ENCODE results near the gene WNT7B.

- TF ChIP-seq NFIC (IDR thresholded peaks at IDR 0.05; ENCODE audit: low read depth, low read length): no peak
- TF ChIP-seq CTCF (IDR thresholded peaks at IDR 0.05 in 2 of 3, conservative IDR thresholded peaks at IDR 0.05 in 1 of 3; ENCODE audit: control insufficient read depth in 2 of 3, extremely low read depth in 1 of 3, insufficient read depth in 1 of 3, low read depth in 3 of 3, low read length in 3 of 3): no peak
- TF ChIP-seq, protein P1, sequence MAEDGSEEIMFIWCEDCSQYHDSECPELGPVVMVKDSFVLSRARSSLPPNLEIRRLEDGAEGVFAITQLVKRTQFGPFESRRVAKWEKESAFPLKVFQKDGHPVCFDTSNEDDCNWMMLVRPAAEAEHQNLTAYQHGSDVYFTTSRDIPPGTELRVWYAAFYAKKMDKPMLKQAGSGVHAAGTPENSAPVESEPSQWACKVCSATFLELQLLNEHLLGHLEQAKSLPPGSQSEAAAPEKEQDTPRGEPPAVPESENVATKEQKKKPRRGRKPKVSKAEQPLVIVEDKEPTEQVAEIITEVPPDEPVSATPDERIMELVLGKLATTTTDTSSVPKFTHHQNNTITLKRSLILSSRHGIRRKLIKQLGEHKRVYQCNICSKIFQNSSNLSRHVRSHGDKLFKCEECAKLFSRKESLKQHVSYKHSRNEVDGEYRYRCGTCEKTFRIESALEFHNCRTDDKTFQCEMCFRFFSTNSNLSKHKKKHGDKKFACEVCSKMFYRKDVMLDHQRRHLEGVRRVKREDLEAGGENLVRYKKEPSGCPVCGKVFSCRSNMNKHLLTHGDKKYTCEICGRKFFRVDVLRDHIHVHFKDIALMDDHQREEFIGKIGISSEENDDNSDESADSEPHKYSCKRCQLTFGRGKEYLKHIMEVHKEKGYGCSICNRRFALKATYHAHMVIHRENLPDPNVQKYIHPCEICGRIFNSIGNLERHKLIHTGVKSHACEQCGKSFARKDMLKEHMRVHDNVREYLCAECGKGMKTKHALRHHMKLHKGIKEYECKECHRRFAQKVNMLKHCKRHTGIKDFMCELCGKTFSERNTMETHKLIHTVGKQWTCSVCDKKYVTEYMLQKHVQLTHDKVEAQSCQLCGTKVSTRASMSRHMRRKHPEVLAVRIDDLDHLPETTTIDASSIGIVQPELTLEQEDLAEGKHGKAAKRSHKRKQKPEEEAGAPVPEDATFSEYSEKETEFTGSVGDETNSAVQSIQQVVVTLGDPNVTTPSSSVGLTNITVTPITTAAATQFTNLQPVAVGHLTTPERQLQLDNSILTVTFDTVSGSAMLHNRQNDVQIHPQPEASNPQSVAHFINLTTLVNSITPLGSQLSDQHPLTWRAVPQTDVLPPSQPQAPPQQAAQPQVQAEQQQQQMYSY (CRISPR knock-in tag; IDR thresholded peaks at IDR 0.05): no peak
- no peak for TF ChIP-seq MAX (IDR thresholded peaks at IDR 0.05; ENCODE audit: low read depth, low read length)
- no peak for TF ChIP-seq MTA3 (IDR thresholded peaks at IDR 0.05; ENCODE audit: borderline replicate concordance, low read length)
- TF ChIP-seq POLR2AphosphoS5 (IDR thresholded peaks at IDR 0.05; ENCODE audit: low read length): no peak
- TF ChIP-seq YY1 (IDR thresholded peaks at IDR 0.05; ENCODE audit: low read depth, low read length): no peak
- no peak for TF ChIP-seq NFYB (IDR thresholded peaks at IDR 0.05; ENCODE audit: insufficient read depth, low read depth, low read length)
These were observed 24.6 kb upstream of the WNT7B start for GRCh38 chr22:46001426-46002106.
